ENCODE measurements around the gene THEMIS.

GRCh38 chr6:127718694-127719093 lies 182.2 kb downstream of the THEMIS start:
- TF ChIP-seq CTCF (IDR thresholded peaks at IDR 0.05) = no peak
- TF ChIP-seq POLR2AphosphoS5 (IDR thresholded peaks at IDR 0.05) = no peak
- TF ChIP-seq POLR2A (IDR thresholded peaks at IDR 0.05) = no peak
